GM12872 (cell line): ENCODE data around the gene TEDC1.

Experiments used
- CTCF ChIP-seq: IDR thresholded peaks from 3 replicates; pipeline ENCODE4 v1.5.1; 2011; ENCODE audit warnings: low read depth, mild to moderate bottlenecking, low read length, moderate library complexity; ENCODE audit not compliant: insufficient read depth

The TEDC1 gene

GRCh38 chr14:105500036-105500725, 9.1 kb downstream of the TEDC1 start:
- no peak for TF ChIP-seq CTCF

GRCh38 chr14:105500726-105501101, 9.7 kb downstream of the TEDC1 start:
- TF ChIP-seq CTCF: no peak

GRCh38 chr14:105501504-105502291, 10.7 kb downstream of the TEDC1 start:
- no peak for TF ChIP-seq CTCF

GRCh38 chr14:105502446-105503295, 11.6 kb downstream of the TEDC1 start:
- no peak for TF ChIP-seq CTCF

- TF ChIP-seq CTCF: no peak
These were observed 12.2 kb downstream of the TEDC1 start for GRCh38 chr14:105503296-105503640.

GRCh38 chr14:105503935-105504692, 13.1 kb downstream of the TEDC1 start:
- TF ChIP-seq CTCF: no peak
